Body of pancreas (tissue), 4 donors: ENCODE data around the gene RNF213.

Source experiments
- CTCF ChIP-seq, 7 experiments: fragments of 450-650 bp in 4 of 7; fragments of 200-600 bp in 3 of 7; sonication (generic) in 3 of 7; IDR thresholded peaks; one replicate each; pipeline ENCODE4 v1.5.1; 2016 to 2019; ENCODE audit warnings: antibody characterized with exemption in 7 of 7
- POLR2A ChIP-seq, 3 donors: fragments of 450-650 bp; IDR thresholded peaks; one replicate each; pipeline ENCODE4 v1.6.1; 2016; ENCODE audit warnings: antibody characterized with exemption in 3 of 3, mild to moderate bottlenecking in 2 of 3

DNA sequence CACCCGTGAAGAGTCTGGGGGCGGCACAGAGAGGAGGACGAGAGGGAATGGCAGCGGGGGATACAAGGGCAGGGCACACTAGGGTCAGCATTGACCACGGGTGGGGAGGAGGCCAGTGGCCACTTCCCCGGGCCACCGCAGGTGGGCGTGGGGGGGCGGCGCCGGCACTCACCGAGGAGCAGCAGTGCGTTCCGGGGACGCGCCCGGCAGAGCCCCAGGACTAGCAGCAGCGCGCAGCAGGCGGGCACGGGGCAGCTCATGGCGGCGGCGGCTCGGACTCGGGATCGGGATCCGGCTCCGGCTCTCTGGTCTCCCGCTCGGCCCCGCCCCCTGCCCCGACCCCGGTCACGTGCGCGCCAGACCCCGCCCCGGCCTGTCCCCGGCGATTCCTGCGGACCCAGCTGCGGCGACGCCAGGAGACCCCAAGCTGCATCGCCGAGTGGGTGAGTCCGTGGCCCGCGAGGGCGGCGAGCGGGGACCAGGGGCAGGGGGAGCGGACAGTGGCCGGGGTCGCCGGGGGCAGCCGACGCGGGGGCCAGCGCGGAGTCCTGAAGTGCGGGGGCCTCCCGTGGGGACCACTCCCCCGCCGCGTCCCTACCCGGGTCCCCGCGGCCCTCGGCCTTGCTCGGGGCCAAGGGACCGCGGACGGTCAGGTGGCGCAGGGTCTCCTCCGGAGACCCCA is 40.5 kb upstream of the RNF213 start, which contains the start of the genes SGSH and SLC26A11:
- TF ChIP-seq CTCF (IDR thresholded peaks at IDR 0.05) = no peak
- TF ChIP-seq POLR2A (IDR thresholded peaks at IDR 0.05) = peak; percentile 37 to 62 (median 54)
